Aorta (tissue), 5 donors: ENCODE data around the gene APOB. TPM values are rescaled to one million over a fixed set of nuclear protein-coding genes. Genes with fewer than 3 reads are reported as not detected.

Experiments
- ATAC-seq: fragments of 200-7000 bp; cut with Tn5 transposase; one replicate; pipeline ENCODE4 v1.9.1; 2022; ENCODE audit warnings: moderate library complexity; ENCODE audit not compliant: low FRiP score
- DNase-seq, 2 donors: peaks; one replicate each; pipeline ENCODE4 v3.0.0-alpha.2; 2020
- H3K27ac ChIP-seq, 2 donors: one replicate each; pipeline ENCODE4 v1.5.1; 2013; ENCODE audit warnings: low read length in 2 of 2, mild to moderate bottlenecking in 2 of 2, moderate library complexity in 2 of 2, control low read depth in 1 of 2, inconsistent platforms in 1 of 2, low read depth in 1 of 2
- H3K27me3 ChIP-seq, 2 donors: one replicate each; pipeline ENCODE4 v1.6.1; 2013; ENCODE audit warnings: control low read depth in 1 of 2, low read length in 1 of 2, mild to moderate bottlenecking in 1 of 2, moderate library complexity in 1 of 2; ENCODE audit not compliant: insufficient read depth in 2 of 2, control insufficient read depth in 1 of 2
- H3K36me3 ChIP-seq, 2 donors: one replicate each; pipeline ENCODE4 v1.6.1; 2013; ENCODE audit warnings: control low read depth in 1 of 2, low read length in 1 of 2, mild to moderate bottlenecking in 1 of 2; ENCODE audit not compliant: insufficient read depth in 2 of 2, control insufficient read depth in 1 of 2
- H3K4me1 ChIP-seq, 2 donors: one replicate each; pipeline ENCODE4 v1.6.1; 2013; ENCODE audit warnings: low read length in 2 of 2, control low read depth in 1 of 2, mild to moderate bottlenecking in 1 of 2, moderate library complexity in 1 of 2; ENCODE audit not compliant: insufficient read depth in 2 of 2, control insufficient read depth in 1 of 2
- H3K4me3 ChIP-seq, 2 donors: one replicate each; pipeline ENCODE4 v1.5.1; 2013; ENCODE audit warnings: low read length in 2 of 2, control low read depth in 1 of 2, mild to moderate bottlenecking in 1 of 2
- H3K9me3 ChIP-seq: one replicate; pipeline ENCODE4 v1.6.1; 2013; ENCODE audit warnings: mild to moderate bottlenecking, low read length; ENCODE audit not compliant: control insufficient read depth
- WGBS, 2 donors: extraction: QIAGEN DNeasy Blood & Tissue Kit; methylation state at CpG; one replicate each; pipeline ENCODE4 v1.1.7; 2013; 5-methylcytosine and 5-hydroxymethylcytosine counted together
- intact Hi-C, 2 donors: fragments of 100-400 bp; cut with DNase I; formaldehyde crosslinking; loops; one replicate each; pipeline versions ENCODE4 v1.14.2 to v1.15.0; 2022
- polyA plus RNA-seq, 2 donors: library from polyadenylated mRNA; stranded (reverse); fragments of 200-250 nt; gene quantifications; one replicate each; pipeline ENCODE4 v1.2.3, GENCODE V29; 2013
- total RNA-seq, 2 donors: library from RNA; stranded (reverse); fragmentation: NEBNext Ultra II Directional; extraction: Animal tissue kit (Norgen Biotek cat#: 25700); gene quantifications; one replicate each; pipeline ENCODE4 v1.2.1, GENCODE V29; 2021
- donor health status: healthy with polysubstance abuse.
- donor health status: Bipolar disorder and iron deficiency.
- donor health status: DM: no; HTN: no; CAD: no.
- donor health status: DM: no; HTN: no; CAD: no.
- donor health status: DM: yes; HTN: yes; CAD: no.

Gene APOB
- total and polyA plus RNA-seq, 4 donors, result 0.38 to 8.8 (median 5.3) TPM

DNA sequence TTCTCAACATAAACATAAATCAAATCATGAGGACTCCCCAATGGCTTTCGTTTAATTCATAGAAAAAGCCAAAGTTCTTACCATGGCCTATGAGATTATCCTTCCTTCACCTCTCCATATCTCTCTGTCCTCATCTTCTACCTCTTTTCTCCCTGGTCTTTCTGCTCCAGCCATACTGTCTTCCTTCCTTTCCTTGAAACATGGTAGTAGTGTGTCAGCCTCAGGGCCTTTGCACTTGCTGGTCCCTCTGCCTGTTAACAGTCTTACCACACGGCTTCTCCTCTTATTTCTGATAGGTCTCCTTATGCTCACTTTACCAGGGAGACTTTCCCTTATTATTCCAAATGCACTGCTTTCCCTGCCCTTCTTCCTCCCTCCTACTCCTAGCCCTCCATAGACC lies 25.6 kb downstream of the APOB start:
- no peak for ATAC-seq
- peaks cover 6 to 12% of the 10 kb centered on the region in 2 donors for H3K36me3 ChIP-seq
- no peaks in the 10 kb centered on the region for H3K9me3 ChIP-seq
- H3K27me3 ChIP-seq, result no peaks in the 10 kb centered on the region
- H3K4me1 ChIP-seq, result no peaks in the 10 kb centered on the region
- no peak overlapping the region for H3K4me3 ChIP-seq
- no peak for DNase-seq
- intact Hi-C loops, result no loop called here
- 93% methylated on average over 2 of the region's 2 CpGs for WGBS, 2 donors
- H3K27ac ChIP-seq, result no peak overlapping the region

GRCh38 chr2:21017748-21018276 lies 26.1 kb downstream of the APOB start:
- Histone ChIP-seq H3K27ac (no peak overlapping the region), H3K4me3 (no peak overlapping the region), H3K36me3 (peaks cover 6 to 15% of the 10 kb centered on the region in 2 donors), H3K27me3 (no peaks in the 10 kb centered on the region), H3K4me1 (no peaks in the 10 kb centered on the region), H3K9me3 (peaks cover 1% of the 10 kb centered on the region)
- DNase-seq, result no peak
- WGBS, 2 donors, result 93 to 96% methylated on average over 4 of the region's 4 CpGs
- no peak for ATAC-seq
- intact Hi-C loops, result no loop called here

GRCh38 chr2:21015281-21015645 lies 28.6 kb downstream of the APOB start:
- Histone ChIP-seq H3K4me3 (no peak overlapping the region), H3K9me3 (peaks cover 9% of the 10 kb centered on the region), H3K4me1 (no peaks in the 10 kb centered on the region), H3K27ac (no peak overlapping the region), H3K27me3 (no peaks in the 10 kb centered on the region), H3K36me3 (peaks cover 13 to 20% of the 10 kb centered on the region in 2 donors)
- DNase-seq (no peak), ATAC-seq (no peak)
- 94 to 96% methylated on average over 3 of the region's 3 CpGs for WGBS, 2 donors
- intact Hi-C loops, result no loop called here

- Histone ChIP-seq H3K36me3 (peaks cover 9 to 18% of the 10 kb centered on the region in 2 donors), H3K4me1 (no peaks in the 10 kb centered on the region), H3K4me3 (no peak overlapping the region), H3K9me3 (peaks cover 9% of the 10 kb centered on the region), H3K27me3 (no peaks in the 10 kb centered on the region), H3K27ac (no peak overlapping the region)
- DNase-seq (no peak), ATAC-seq (no peak)
- 84 to 88% methylated on average over 6 of the region's 6 CpGs for WGBS, 2 donors
- intact Hi-C loops, result no loop called here
Measured at GRCh38 chr2:21014364-21015280, 29.3 kb downstream of the APOB start.

DNA sequence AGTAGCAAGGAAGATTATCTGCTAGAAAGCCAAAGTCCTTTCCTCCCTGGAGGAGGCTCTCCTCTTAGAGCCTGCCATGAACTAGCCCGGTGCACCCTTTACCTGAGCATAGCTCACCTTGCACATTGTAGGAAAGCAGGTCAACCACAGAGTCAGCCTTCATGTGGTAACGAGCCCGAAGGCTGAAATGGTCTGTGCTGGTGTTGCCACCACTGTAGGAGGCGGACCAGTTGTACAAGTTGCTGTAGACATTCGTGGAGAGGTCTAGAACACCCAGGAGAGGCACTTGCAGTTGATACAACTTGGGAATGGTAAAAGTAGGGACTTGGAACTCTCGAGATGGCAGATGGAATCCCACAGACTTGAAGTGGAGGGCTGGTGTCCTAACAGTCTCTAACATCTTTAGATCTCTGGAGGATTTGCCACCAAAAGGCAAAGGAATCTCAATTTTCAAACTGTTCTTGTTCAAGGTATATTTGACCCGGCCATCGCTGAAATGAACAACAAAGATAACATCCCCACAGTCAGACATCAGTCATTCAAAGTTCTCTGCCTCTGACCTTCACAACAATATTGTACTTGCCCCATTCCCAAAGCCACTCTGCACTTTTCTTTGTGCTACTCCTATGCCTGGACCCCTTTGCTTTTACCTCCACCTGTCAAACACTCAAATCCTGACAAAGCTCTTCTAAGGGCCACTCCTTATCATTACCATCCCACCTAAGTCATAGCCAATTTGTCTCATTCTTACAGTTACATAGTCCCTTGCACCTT lies 30.6 kb downstream of the APOB start:
- WGBS, 2 donors, result 88 to 90% methylated on average over 8 of the region's 8 CpGs
- H3K9me3 ChIP-seq, result peaks cover 12% of the 10 kb centered on the region
- no peak overlapping the region for H3K4me3 ChIP-seq
- H3K36me3 ChIP-seq, result peaks cover 9 to 11% of the 10 kb centered on the region in 2 donors
- no peak for ATAC-seq
- DNase-seq, result no peak
- intact Hi-C loops, result no loop called here
- no peaks in the 10 kb centered on the region for H3K27me3 ChIP-seq
- no peaks in the 10 kb centered on the region for H3K4me1 ChIP-seq
- H3K27ac ChIP-seq, result no peak overlapping the region

- ATAC-seq (no peak), DNase-seq (no peak)
- no peaks in the 10 kb centered on the region for H3K27me3 ChIP-seq
- peaks cover 12% of the 10 kb centered on the region for H3K9me3 ChIP-seq
- peaks cover 9 to 11% of the 10 kb centered on the region in 2 donors for H3K36me3 ChIP-seq
- intact Hi-C loops, result no loop called here
- 91 to 97% methylated on average over 3 of the region's 3 CpGs for WGBS, 2 donors
- no peak overlapping the region for H3K27ac ChIP-seq
- H3K4me3 ChIP-seq, result no peak overlapping the region
- H3K4me1 ChIP-seq, result no peaks in the 10 kb centered on the region
Measured at GRCh38 chr2:21012557-21012937, 31.3 kb downstream of the APOB start.

GRCh38 chr2:21011876-21012556 lies 31.9 kb downstream of the APOB start:
- no peak for ATAC-seq

DNA sequence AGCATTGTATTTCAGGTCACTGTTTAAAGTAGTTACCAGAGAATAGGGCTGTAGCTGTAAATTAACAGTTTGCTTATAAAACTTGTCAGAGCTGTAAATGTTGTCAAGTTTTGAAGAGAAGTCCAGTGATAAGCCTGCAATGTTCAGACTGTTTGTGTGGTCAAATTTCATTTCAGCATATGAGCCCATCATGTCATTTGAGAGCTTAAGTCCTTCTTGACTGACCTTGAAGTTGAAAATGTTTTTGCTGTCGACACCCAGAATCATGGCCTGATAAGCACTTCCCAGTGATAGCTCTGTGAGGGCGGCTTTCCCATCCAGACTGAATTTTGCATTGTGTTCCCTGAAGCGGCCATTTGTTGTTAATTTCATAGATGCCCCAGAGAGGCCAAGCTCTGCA lies 32.4 kb downstream of the APOB start:
- H3K36me3 ChIP-seq, result peaks cover 9 to 11% of the 10 kb centered on the region in 2 donors
- no peak overlapping the region for H3K27ac ChIP-seq
- H3K4me3 ChIP-seq, result no peak overlapping the region
- no peaks in the 10 kb centered on the region for H3K27me3 ChIP-seq
- DNase-seq, result no peak
- no peaks in the 10 kb centered on the region for H3K4me1 ChIP-seq
- H3K9me3 ChIP-seq, result peaks cover 12% of the 10 kb centered on the region
- intact Hi-C loops, result no loop called here
- 89 to 96% methylated on average over 3 of the region's 3 CpGs for WGBS, 2 donors
- ATAC-seq, result no peak

More at GRCh38 chr2:21011876-21012556, 31.9 kb downstream of the APOB start:
- WGBS, 2 donors, result 83 to 86% methylated on average over 8 of the region's 8 CpGs
- Histone ChIP-seq H3K27ac (no peak overlapping the region), H3K4me1 (no peaks in the 10 kb centered on the region), H3K4me3 (no peak overlapping the region), H3K9me3 (peaks cover 12% of the 10 kb centered on the region), H3K27me3 (no peaks in the 10 kb centered on the region), H3K36me3 (peaks cover 9 to 11% of the 10 kb centered on the region in 2 donors)
- DNase-seq, result no peak
- intact Hi-C loops, result no loop called here
